ENCODE data around the gene NCAPH2. TPM values are rescaled to one million over a fixed set of nuclear protein-coding genes. Genes with fewer than 3 reads are reported as not detected.
A peak's percentile ranks its signal among the peaks of the same experiment; 100 is the strongest.

NCAPH2 gene
- total and polyA plus RNA-seq, 2 of the 13 experiments (the other 11 are each of a cell fraction or from before 2014, with no cell fraction given), result 28.1 to 64.4 TPM

DNA sequence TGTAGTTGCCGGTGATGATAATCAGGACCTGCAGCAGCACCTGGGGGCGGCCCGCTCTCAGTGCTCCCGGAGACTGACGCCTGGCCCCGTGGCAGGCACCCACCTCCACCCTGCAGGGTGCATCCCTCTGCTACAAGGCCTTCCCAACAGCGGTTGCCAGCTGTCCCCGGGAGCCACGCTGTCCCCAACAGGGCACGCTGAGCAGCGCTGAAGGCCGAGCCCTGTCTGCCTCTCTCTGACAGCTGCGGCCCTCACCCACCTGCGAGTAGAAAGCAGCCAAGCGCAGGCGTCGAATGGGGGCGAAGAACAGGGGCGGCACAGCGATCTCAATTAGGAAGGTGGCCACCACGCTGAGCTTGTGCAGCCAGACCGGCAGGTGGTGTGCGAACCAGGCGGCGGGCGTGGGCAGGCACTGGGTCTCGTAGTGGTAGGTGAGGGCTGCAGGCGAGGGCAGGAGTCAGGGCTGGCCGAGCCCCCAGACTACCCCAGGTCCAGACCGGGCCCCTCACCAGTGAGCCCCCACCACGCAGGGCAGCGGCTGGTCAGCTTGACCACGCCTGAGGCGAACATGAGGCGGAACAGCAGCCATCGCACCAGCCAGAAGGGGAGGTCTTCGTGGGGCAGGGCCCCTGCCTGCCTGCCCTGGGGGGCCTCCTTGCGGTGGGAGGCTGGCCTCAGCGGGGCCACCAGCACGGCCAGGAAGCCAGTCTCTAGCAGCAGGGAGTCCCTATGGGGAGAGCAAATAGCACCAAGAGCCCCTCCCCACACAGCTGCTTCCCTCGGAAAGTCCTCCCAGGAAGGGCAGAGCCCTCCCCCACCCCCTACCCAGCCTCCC lies 2.0 kb upstream of the NCAPH2 start:
- peak; percentile 29 for TF ChIP-seq AGO2 (optimal IDR thresholded peaks at IDR 0.05; ENCODE audit: low read depth, low read length)
- peak; percentile 20; the same call in 1 of the 2 replicates for TF ChIP-seq RBFOX2 (IDR thresholded peaks at IDR 0.05; ENCODE audit: low read depth, low read length)
- TF ChIP-seq NR2F1 (CRISPR knock-in tag; IDR thresholded peaks at IDR 0.05), result no peak
- no peak for TF ChIP-seq ZNF614 (CRISPR knock-in tag; IDR thresholded peaks at IDR 0.05; ENCODE audit: borderline replicate concordance)
- TF ChIP-seq ZNF460 (CRISPR knock-in tag; IDR thresholded peaks at IDR 0.05; ENCODE audit: borderline replicate concordance), result no peak
- POLR2A ChIA-PET, result interaction anchor here (3.9 kb wide), 1 partner anchor 20 kb away, joined by 97 read pairs; the partner anchor contains the start of gene SCO2
- no peak for FAIRE-seq
- no peak for DNase-seq (ENCODE audit: low spot score)
- Histone ChIP-seq H2AFZ (ENCODE audit: low read length) (no peak overlapping the region), H3K9me3 (ENCODE audit: low read length) (no peaks in the 10 kb centered on the region), H3K4me3 (replicated peaks in 1 of 3; ENCODE audit: insufficient read depth in 1 of 3, low read depth in 2 of 3, low read length in 3 of 3) (peak overlapping the region; percentile 90 to 99 (median 93); a peak in 5 of 6 replicates), H3K4me2 (ENCODE audit: low read depth, low read length) (peak overlapping the region; percentile 86), H3K36me3 (replicated peaks in 1 of 2; ENCODE audit: control insufficient read depth in 1 of 2, insufficient read depth in 2 of 2, low read length in 2 of 2) (peaks cover 2 to 10% of the 10 kb centered on the region in 2 experiments; a peak in 1 of 5 replicates), H3K27ac (ENCODE audit: extremely low read length, insufficient read depth, low read length) (no peak overlapping the region), H3K79me2 (ENCODE audit: insufficient read depth, low read length) (peaks cover 31% of the 10 kb centered on the region), H3K9ac (ENCODE audit: insufficient read depth, low read depth, low read length) (peak overlapping the region; percentile 90), H3K27me3 (ENCODE audit: control insufficient read depth in 1 of 2, insufficient read depth in 2 of 2, low read length in 2 of 2) (no peaks in the 10 kb centered on the region; a peak in 1 of 5 replicates), H4K20me1 (ENCODE audit: insufficient read depth, low read length) (no peaks in the 10 kb centered on the region), H3K4me1 (ENCODE audit: insufficient read depth, low read length) (peaks cover 19% of the 10 kb centered on the region)
- in situ Hi-C loops (cut with HindIII; ENCODE audit: extremely low pct_ligation_motif_present, low pct_unique_long_range_greater_than_20kb), result no loop called here
- WGBS (ENCODE audit: low lambda C conversion rate), result 95% methylated on average over 21 of the region's 41 CpGs
- no TSS peak for BruUV-seq (replicated peaks)
- ATAC-seq, result no peak
- intact Hi-C loops (cut with micrococcal nuclease; ENCODE audit: unreplicated experiment), result no loop called here
- CTCF ChIA-PET (ENCODE audit: low intra/inter-chr PET ratio, low total read pairs), result no interaction called here

Measured in HepG2 (cell line).